ENCODE data around the gene CDNF. TPM values are rescaled to one million over a fixed set of nuclear protein-coding genes. Genes with fewer than 3 reads are reported as not detected.
"Not testable (repeated sequence)": the region's sequence is repeated elsewhere in the genome, so short reads cannot be mapped to it uniquely, and the experiment has no call there.

The CDNF gene
- total RNA-seq, 2 donors from 2014 or later, result 15.8 to 18.4 TPM

- no peaks in the 10 kb centered on the region for H3K4me1 ChIP-seq (replicated peaks)
- 63% methylated on average over 2 of the region's 2 CpGs for WGBS
- no peaks in the 10 kb centered on the region for H3K9me3 ChIP-seq
- intact Hi-C loops (cut with DNase I), result no loop called here
- no peak for DNase-seq (ENCODE audit: low spot score)
- no peak overlapping the region for H3K27ac ChIP-seq
- H3K4me3 ChIP-seq, result no peak overlapping the region
- H3K27me3 ChIP-seq (replicated peaks; ENCODE audit: insufficient read depth), result no peaks in the 10 kb centered on the region
- no peaks in the 10 kb centered on the region for H3K36me3 ChIP-seq
- TF ChIP-seq POLR2A (IDR thresholded peaks at IDR 0.05), result no peak
- TF ChIP-seq CTCF (IDR thresholded peaks at IDR 0.05), result no peak
- no peak for TF ChIP-seq POLR2AphosphoS5 (IDR thresholded peaks at IDR 0.05)
These were observed 35.4 kb upstream of the CDNF start for GRCh38 chr10:14873090-14873760.

- H3K27me3 ChIP-seq (replicated peaks; ENCODE audit: insufficient read depth); H3K4me3 ChIP-seq; H3K4me1 ChIP-seq (replicated peaks); H3K27ac ChIP-seq; DNase-seq (ENCODE audit: low spot score); H3K36me3 ChIP-seq; intact Hi-C loops (cut with DNase I); H3K9me3 ChIP-seq: not testable (repeated sequence)
- 96% methylated on average over 3 of the region's 3 CpGs for WGBS
These were observed 27.0 kb upstream of the CDNF start for GRCh38 chr10:14864871-14865270.

GRCh38 chr10:14864466-14864865 lies 26.6 kb upstream of the CDNF start:
- H3K9me3 ChIP-seq; H3K4me3 ChIP-seq; intact Hi-C loops (cut with DNase I); DNase-seq (ENCODE audit: low spot score); H3K36me3 ChIP-seq; H3K27ac ChIP-seq; H3K4me1 ChIP-seq (replicated peaks); H3K27me3 ChIP-seq (replicated peaks; ENCODE audit: insufficient read depth): not testable (repeated sequence)
- WGBS, result 97% methylated on average over 6 of the region's 6 CpGs

- Histone ChIP-seq H3K4me3 (no peak overlapping the region), H3K9me3 (no peaks in the 10 kb centered on the region), H3K36me3 (no peaks in the 10 kb centered on the region), H3K4me1 (replicated peaks) (no peaks in the 10 kb centered on the region), H3K27me3 (replicated peaks; ENCODE audit: insufficient read depth) (no peaks in the 10 kb centered on the region), H3K27ac (no peak overlapping the region)
- no peak for DNase-seq (ENCODE audit: low spot score)
- no peak for TF ChIP-seq POLR2A (IDR thresholded peaks at IDR 0.05)
- no peak for TF ChIP-seq POLR2AphosphoS5 (IDR thresholded peaks at IDR 0.05)
- no peak for TF ChIP-seq CTCF (IDR thresholded peaks at IDR 0.05)
- WGBS, result 92% methylated on average over 1 of the region's 1 CpG
- intact Hi-C loops (cut with DNase I), result no loop called here
These were observed 23.0 kb upstream of the CDNF start for GRCh38 chr10:14860791-14861190.

- no peak for TF ChIP-seq POLR2A (IDR thresholded peaks at IDR 0.05)
- TF ChIP-seq POLR2AphosphoS5 (IDR thresholded peaks at IDR 0.05), result no peak
- no peak for TF ChIP-seq CTCF (IDR thresholded peaks at IDR 0.05)
- intact Hi-C loops (cut with DNase I), result no loop called here
- H3K27me3 ChIP-seq (replicated peaks; ENCODE audit: insufficient read depth), result no peaks in the 10 kb centered on the region
- H3K9me3 ChIP-seq, result no peaks in the 10 kb centered on the region
- H3K36me3 ChIP-seq, result no peaks in the 10 kb centered on the region
- H3K27ac ChIP-seq, result no peak overlapping the region
- no peaks in the 10 kb centered on the region for H3K4me1 ChIP-seq (replicated peaks)
- no peak for DNase-seq (ENCODE audit: low spot score)
- H3K4me3 ChIP-seq, result no peak overlapping the region
These were observed 21.9 kb upstream of the CDNF start for GRCh38 chr10:14859775-14860174.

GRCh38 chr10:14859043-14859442 lies 21.2 kb upstream of the CDNF start:
- Histone ChIP-seq H3K27me3 (replicated peaks; ENCODE audit: insufficient read depth) (no peaks in the 10 kb centered on the region), H3K27ac (no peak overlapping the region), H3K4me1 (replicated peaks) (no peaks in the 10 kb centered on the region), H3K36me3 (no peaks in the 10 kb centered on the region), H3K9me3 (no peaks in the 10 kb centered on the region), H3K4me3 (no peak overlapping the region)
- TF ChIP-seq POLR2A (IDR thresholded peaks at IDR 0.05), result no peak
- no peak for TF ChIP-seq POLR2AphosphoS5 (IDR thresholded peaks at IDR 0.05)
- no peak for TF ChIP-seq CTCF (IDR thresholded peaks at IDR 0.05)
- no peak for DNase-seq (ENCODE audit: low spot score)
- WGBS, result 84% methylated on average over 5 of the region's 5 CpGs
- intact Hi-C loops (cut with DNase I), result no loop called here
